HL-60/S4 treated with retinoic acid at 250 ng/mL for 4 days and 3 days (cell line): ENCODE data around the gene ARNT2.

ENCODE experiments used
- in situ Hi-C: fragments of 300-500 bp; cut with MboI; formaldehyde crosslinking; loops from 2 replicates; pipeline ENCODE4 v1.7.0; 2022; ENCODE audit warnings: low sequenced_read_pairs

ARNT2 gene

DNA sequence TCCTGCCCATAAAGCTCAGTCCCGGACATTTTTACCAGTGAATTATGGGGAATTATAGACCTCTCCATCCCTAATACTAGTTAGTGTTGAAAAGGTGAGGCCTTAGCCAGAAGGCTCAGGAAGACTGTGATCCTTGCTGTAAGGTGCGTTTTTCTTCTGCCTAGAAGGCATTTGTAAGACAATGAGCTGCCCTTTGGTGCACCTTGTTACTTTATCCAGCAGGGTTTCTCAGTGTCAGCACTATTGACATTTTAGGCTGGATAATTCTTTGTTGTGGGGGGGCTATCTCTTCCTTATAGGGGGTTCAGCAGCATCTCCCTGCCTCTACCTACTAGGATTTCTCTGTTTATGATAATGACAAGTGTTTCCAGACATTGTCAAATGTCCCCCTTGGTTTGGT is 182.8 kb downstream of the ARNT2 start:
- in situ Hi-C loops = no loop called here

DNA sequence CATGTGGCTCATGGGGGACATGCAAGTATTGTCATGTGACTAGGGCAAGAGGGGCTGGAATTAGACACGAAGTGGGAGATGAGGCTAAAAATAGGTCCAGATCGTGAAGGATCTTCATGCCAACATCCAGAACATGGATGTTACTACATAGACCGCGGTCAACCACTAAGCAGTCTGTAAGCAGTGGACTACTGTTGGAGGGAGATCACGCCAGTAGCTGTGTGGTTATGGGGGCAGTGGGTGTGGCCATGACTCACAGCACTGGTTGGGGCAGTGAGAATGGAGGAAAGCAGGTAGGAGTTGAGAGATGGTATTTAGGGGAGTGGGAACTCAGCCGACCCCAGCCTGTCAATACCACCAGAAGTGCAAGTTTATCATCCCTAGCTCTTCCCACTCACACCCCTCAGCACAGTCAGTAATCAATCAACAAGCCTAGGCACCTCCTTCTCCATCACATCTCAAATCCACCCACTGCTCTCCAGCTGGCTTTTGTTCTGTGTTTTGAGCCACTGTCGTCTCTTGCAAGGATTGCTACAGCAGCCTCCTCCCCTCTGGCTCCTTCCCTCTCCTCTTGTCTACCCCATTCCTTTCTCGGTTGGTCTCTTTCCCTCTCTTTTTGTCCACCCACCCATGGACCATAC is 183.8 kb downstream of the ARNT2 start:
- in situ Hi-C loops = no loop called here

DNA sequence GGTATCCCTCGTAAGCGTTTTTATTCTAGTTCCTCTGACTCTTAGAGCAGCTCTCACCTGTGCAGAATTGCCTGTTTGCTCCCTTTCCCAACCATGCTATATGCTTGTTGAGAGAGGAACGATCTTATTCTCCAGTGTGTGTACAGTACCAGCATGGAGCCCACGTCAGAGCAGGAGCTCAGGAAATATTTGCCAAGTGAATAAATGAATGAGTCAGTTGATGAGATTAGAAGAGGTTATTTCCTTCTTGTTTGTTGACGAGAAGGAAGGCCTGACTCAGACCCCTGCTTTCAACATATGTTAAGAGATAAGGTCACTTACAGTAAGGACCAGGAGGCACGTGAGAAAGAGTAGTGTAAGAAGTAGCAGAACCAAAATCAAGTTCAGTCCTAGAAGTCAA is 184.6 kb downstream of the ARNT2 start:
- in situ Hi-C loops = no loop called here

DNA sequence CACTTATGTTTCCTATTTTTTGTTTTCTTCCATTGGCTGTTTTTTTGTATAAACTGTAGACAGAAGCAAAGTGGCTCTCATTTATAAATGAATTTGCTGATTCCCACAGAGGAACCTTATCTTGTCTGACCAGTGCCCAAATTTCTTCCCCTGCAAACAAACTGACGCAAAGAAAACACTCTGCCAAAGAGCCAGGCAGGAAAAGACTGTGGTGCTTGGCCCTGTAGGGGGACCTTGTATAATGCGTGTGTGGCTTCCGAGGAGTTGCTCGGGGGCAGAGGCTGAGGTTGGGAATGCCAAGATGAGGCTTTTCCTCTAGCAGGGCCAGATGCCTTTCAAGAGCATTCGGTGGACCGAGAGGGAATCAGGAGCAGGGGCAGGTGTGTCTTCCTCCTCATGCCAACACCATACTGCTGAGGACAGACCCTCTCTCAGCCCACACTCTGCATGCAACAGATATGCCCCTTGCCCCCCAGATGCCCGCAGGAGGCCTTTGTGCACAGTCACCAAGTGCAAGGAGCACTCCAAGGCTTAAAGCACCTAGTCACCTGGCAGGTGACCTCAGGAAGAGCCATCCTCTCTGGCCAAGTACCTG is 186.7 kb downstream of the ARNT2 start:
- in situ Hi-C loops = no loop called here

DNA sequence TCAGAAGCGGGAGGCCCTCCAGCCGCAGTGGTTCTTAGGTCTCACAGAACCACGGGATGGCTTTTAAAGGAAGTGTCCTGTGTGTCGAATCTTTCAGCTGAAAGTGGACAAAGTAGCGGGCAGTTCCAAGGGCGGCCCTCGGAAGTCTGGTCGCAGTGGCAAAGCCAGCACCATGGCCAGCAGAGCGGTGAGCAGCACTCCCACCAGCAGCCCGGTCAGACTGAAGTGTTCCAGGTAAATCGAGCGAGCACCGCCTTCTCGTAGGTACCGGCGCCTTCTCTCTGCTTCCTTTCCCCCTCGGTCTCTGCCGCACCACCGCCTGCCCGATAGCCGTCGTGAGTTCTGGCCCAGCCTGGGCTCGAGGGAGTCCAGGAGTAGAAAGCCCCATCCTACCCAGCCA is 187.3 kb downstream of the ARNT2 start:
- in situ Hi-C loops = no loop called here

DNA sequence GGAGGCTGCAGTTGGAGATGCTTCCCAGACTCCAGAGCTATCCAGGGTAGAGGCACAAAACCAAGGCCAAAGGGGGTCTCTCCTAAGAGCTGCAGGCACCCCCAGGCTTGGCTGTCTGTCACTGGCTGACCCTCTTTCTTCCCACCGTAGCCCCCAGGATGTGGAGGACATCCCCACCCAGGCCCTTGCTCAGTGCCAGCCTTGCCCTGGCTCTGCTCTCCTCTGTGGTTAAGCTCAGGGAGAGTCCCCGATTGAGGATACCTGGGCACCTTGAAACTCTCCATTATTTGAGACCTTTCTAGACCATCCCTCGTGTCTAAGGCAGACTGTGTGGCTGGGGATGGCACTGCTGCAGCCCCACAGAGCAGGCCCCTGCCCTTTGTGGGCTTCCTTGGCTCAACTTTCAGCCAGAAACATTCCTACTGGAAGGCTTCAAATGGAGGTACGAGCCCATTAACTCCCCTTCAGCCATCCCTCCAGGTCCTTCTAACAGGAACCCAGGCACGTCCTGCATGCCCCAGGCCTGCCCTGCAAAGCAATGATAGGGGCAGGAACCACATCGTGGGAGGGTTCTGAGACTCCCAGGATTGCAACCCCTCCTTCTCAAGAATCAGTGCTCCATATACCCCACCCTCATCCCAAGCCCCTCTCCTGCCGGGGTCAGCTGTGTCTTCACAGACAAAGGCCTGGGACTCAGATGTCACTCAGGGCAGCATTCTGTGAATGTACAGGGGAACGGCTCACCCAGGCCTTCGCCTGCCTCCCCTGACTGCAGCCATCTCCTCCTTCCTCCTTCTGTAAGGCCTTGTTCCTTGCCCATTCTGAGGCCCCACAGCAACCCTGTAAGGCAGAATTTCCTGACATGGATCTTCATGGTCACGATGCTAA is 188.0 kb downstream of the ARNT2 start:
- in situ Hi-C loops = no loop called here

DNA sequence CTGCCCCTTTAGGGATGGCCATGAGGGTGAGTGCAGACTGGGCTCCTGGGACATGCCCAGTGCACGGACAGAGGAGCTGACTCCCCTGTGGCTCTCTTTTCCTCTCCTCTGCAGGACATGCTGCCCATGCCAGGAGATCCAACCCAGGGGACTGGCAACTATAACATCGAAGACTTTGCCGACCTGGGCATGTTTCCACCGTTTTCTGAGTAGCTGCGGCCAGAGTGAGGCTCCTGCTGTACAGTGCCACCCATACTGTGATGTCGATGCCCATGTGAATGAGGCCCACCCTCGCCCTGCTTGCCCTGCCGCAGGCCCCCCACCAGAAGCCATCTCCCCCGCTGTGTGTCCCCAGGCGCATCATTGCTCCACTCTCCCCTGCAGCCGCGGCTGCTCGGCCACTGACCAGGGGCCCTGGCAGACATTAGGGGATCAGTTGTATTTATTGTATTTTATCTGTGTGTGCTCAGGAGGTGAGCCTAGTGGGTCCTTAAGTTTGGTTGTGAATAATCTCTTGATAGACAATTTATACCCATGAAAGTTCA is 189.4 kb downstream of the ARNT2 start:
- in situ Hi-C loops = no loop called here

DNA sequence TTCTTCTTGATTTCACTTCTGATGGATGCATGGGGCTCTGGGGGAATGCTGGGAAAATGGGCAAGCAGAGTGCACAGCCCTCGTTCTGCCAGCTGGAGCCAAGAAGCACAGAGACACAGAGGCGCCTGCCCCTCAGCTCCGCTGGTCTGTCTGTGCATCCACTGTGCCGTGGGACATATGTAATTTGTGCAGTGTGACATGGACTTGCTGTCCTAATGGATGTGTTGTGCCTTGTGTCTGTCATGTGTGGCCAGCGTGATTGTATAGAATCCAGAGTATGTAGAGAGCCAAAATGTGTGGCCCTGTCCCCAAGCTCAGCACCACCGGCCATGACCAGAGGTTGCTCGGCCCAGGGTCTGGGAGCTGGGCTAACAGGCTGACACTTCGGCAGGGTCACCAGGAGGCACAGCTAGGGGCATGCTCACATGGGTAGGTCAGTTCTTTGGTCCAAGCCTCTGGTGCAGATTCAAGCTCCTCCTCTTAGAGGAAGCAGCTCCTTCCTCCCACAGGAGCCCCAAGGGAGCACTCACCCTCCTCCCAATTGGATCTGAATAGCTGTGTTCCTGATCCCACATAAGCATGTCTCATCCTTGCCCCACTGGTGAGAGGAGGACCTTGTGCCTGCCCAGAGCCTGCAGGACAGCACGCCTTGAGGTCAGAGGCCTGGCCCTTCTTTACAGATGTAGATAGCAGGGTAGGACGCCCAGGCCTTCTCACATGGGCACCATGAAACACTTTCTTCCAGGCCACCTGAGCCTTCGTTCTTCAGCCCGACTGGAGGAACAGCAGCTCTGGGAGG is 190.1 kb downstream of the ARNT2 start:
- in situ Hi-C loops = no loop called here

DNA sequence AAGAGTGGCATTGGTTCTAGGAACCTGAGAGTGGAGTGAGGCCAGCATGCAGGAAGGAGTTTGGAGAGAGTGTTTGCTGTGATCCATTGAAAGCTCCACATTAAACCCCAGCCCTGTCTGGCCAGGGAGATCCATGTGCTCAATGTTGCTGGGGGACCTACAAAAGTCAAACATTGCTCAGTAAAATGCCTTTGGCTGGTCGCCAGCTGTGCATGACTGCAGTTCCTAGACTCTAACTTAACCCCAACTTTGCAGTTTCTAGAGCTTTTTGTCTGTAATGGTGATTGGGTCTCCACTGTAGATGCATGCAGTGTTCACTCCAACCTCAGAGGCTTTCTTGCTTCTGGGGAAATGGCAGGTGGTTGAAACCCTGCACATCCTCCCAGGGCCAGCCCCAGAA is 191.2 kb downstream of the ARNT2 start:
- in situ Hi-C loops = no loop called here

DNA sequence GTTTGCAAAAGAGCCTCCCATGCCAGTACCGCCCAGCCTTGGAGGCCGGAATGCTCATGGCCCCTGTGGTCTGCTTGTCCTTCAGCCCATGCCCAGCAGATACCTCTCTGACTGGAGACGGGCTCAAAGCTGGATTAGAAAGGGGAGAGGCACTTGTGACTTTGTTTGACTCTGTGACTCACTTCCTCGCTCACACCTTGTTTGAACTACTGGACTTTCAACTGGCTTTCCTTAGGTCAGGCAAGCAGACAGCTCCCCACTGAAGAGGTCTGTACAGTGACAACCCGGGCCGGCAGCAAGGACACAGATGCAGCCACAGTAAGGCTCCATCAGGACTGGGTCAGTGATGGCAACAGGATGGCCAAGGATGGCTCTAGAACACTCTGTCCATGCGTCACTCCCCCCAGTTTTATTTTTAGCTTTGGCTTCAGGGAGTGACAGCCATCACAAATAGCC is 192.4 kb downstream of the ARNT2 start:
- in situ Hi-C loops = no loop called here

DNA sequence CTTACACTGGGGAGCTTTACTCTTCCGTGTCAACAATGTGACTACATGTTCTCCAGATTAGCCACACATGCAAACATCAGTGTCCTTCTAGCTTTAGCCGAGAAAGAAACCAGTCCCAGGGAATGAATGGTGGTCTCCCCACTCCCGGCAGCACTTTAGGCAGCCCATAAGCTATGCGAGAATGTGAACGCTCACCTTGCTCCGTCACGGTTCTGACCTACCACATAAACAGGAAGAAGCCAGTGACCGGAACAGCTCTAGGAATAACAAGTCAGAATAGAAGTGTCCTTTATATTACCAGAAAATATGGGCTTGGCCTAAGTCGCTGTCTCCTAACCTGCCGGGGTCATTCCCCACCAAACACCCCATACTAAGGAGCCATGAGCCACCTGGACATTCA is 192.9 kb downstream of the ARNT2 start:
- in situ Hi-C loops = no loop called here

DNA sequence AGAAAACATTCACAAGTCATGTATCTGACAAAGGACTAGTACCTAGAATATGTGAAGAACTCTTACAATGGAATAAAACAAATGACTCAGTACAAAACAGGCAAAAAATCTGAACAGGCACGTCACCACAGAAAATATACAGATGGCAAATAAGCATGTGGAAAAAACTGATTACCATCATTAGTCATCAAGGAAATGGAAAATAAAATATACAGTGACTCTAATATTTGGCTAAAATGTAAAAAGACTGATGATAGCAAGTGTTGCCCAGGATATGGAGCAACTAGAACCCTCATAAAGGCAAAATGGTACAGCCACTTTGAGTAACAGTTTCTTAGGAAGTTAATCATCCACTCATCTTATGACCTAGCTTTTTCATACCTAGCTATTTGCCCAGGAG is 195.2 kb downstream of the ARNT2 start:
- in situ Hi-C loops = no loop called here

DNA sequence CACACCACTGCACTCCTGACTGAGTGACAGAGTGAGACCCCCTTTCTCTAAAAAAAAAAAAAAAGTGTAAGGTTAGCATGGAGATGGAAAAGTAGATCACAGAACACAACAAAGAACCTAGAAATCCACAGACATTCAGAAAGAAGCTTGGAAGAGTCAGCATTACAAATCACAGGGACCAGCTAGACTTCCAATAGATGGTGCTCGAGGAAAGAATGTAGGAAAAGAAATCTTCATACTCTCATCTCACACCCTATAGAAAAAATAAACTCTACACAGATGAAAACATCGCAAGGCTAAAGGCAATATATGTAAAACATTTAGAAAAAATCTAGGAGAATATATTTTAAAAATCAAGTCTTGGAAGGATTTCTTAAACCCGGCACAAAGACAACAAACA is 196.4 kb downstream of the ARNT2 start:
- in situ Hi-C loops = no loop called here

DNA sequence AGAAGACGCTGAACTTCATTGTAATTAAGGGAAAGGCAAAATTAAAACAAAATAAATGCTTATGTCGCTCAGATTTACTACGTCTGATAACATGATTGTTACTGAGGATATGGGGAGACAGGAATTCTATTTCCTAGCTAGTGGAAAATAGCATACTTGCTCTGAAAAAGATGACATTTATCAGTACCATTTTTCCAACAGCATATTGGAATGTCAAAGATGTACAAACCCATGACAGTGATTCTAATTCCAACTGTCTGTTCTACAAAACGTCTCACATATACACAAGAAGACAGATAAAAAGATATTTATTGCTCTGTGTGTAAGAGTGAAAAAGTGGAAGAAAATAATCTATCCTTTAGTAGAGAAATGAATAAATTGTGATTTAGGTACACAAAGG is 197.1 kb downstream of the ARNT2 start:
- in situ Hi-C loops = no loop called here

DNA sequence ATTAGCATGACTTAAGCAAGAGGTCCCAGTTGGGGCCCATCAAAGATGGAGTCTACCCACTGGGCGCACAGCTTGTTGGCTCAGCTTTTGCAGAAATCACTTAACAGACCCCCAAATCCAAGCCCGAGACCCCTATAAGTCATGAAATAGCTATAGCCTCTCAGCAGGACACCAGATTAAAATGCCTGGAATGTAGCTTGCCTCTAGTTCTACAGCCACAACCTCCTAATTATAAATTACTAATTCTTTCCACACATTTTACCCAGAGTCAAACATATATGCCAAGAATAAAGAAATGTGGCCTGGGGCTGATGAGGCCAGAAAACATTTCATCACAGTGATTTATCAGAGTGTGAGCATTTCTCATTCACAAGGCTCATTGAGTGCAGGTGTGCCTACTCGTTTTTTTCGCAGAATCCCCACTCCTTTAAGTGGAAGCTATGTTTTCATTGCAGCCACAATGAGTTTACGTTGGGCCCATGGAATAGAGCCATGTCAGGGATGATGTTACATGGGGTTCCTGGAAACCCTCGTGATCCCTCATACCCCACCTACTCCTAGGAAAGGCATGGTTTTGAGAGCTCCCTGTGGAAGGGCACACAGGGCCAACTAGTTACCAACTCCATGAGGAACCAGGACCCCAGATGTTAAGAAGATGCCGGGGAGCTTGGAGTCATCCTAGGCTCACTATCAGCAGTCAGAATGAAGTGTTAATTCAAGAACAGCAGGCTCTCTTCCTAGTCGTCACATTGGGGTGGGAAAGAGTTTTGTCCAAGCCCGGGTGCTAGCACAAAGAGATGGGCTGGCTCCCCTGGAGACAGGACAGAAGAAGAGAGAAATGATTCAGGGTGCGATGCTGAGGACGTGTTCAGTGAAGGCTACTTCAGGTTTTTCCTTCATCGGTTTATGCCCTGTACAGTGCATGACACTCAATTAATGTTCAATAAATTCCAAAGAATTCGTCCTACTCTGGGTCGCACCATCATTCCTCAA is 200.7 kb downstream of the ARNT2 start:
- in situ Hi-C loops = no loop called here

DNA sequence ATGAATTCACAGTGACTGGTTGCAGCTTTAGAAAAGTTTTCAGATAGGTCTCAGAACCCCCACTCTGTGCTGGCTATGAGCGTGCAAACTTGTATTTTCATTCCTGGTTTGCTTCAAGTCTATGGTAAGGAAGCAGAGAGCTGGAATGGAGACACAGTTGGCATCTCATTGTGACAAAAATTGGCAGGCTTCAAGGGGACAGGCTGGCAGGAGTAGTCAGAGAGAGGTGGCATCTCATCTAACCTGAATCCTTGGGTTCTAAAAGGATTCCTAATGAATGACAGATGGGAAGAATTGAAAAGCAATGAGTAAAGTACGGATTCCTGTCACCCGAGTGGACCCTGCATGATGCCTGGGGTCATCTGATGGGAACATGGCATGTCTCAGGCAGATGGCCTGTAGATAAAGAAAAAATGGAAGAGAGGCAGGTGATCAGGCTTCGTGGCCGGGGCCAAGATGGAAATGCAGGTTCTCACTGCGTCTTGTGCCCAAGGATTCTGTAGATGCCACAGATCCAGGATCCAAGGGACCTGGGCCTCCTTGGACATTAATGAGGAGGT is 201.5 kb downstream of the ARNT2 start:
- in situ Hi-C loops = no loop called here

DNA sequence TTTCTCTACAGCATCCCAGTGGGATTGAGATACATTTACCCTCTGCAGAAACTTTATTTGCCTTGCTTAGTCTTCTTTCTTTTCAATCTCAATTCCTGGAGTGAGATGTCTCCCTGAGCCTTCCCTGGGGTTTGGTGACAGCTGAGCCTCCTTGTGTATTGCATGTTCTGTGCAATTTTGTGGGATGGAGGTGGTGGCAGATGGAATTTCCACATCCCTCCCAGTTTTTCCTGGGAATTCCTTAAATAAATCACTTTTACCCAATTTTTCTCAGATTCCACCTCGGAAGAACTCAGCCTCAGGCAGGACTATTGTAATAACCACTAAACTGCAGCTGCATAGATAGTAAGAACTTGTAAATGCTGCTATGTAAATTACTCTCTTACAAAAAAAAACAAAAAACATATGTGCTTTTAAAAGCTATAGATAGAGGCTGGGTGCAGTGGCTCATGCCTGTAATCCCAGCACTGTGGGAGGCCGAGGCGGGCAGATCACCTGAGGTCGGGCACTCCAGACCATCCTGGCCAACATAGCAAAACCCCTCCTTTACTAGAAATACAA is 202.4 kb downstream of the ARNT2 start:
- in situ Hi-C loops = no loop called here

DNA sequence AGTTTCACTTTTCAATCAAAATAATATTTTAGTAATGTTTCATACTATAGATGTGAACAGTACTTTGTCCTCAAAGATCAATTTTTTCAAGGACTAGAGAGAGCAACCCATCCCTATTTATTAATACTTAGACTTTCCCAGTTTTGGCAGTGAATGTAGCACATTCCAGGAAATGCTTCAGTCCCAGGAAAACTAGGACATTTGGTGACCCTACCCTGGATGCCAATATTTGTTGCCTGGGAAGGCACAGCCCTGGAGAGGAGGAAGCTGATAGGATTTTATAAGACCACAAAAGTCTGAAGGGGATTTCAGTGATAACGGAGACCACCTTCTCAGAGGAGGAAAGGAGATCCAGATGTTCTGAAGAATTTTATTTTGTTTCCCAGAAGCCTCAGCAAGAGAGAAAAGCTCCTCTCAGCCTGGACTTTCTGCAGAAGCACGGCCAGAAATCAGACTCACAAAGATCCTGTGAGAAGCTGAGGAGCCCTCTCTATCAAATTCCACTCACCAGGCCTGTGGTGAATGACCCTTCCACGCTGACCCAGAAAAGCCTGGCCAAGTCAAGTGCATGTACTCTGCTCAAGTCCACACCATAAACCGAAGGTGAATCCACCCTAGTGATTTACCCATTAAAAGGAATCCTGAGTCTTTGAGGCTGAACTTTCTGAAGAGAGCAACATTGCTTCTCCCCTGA is 203.3 kb downstream of the ARNT2 start:
- in situ Hi-C loops = no loop called here

DNA sequence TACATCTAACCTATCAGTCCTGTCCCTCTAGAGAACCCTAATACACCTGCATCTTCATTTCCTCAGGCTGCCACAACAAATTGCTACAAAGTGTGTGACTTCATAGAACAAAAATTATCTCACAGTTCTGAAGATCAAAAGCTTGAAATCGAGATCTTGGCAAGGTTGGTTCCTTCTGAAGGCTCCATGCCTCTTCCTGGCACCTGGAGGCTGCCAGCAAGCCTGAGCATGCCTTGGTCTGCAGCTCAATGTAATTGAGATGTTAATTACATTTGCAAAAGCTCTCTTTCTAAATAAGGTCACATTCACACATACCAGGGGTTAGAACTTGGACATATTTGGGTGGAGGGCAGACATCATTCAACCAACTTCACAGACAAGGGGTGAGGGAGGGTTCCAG is 204.5 kb downstream of the ARNT2 start:
- in situ Hi-C loops = no loop called here
